Trophoblast cell (in vitro differentiated cells and primary cell): ENCODE results near the gene CLIP2.

ENCODE experiments used
- DNase-seq, 2 donors: peaks; one replicate each; pipeline ENCODE4 v3.0.0-alpha.2; 2016
- H2AFZ ChIP-seq: 2 replicates; pipeline ENCODE4 v1.6.1; 2013; ENCODE audit warnings: low read length, moderate library complexity, mild to moderate bottlenecking; ENCODE audit not compliant: insufficient read depth, poor library complexity
- H2AK5ac ChIP-seq: 2 replicates; pipeline ENCODE4 v1.6.1; 2013; ENCODE audit warnings: mild to moderate bottlenecking, low read length
- H2BK120ac ChIP-seq: 2 replicates; pipeline ENCODE4 v1.6.1; 2013; ENCODE audit warnings: low read length, mild to moderate bottlenecking, moderate library complexity; ENCODE audit not compliant: insufficient read depth, poor library complexity
- H2BK12ac ChIP-seq: 2 replicates; pipeline ENCODE4 v1.6.1; 2013; ENCODE audit warnings: mild to moderate bottlenecking, low read length, moderate library complexity
- H2BK5ac ChIP-seq: 2 replicates; pipeline ENCODE4 v1.6.1; 2013; ENCODE audit warnings: low read length, low read depth, moderate library complexity, mild to moderate bottlenecking; ENCODE audit not compliant: poor library complexity
- H3K14ac ChIP-seq: 2 replicates; pipeline ENCODE4 v1.6.1; 2013; ENCODE audit warnings: mild to moderate bottlenecking, low read length
- H3K18ac ChIP-seq: 2 replicates; pipeline ENCODE4 v1.6.1; 2013; ENCODE audit warnings: mild to moderate bottlenecking, low read length
- H3K23ac ChIP-seq: 2 replicates; pipeline ENCODE4 v1.6.1; 2013; ENCODE audit warnings: low read length
- H3K27ac ChIP-seq: 2 replicates; pipeline ENCODE4 v1.5.1; 2013; ENCODE audit warnings: low read depth, mild to moderate bottlenecking, inconsistent platforms, low read length, moderate library complexity
- H3K27me3 ChIP-seq: 2 replicates; pipeline ENCODE4 v1.6.1; 2013; ENCODE audit warnings: inconsistent platforms, mild to moderate bottlenecking, low read length, moderate library complexity; ENCODE audit not compliant: insufficient read depth
- H3K36me3 ChIP-seq, 2 experiments: 1 replicate in 1 of 2; 2 replicates in 1 of 2; pipeline ENCODE4 v1.6.1; 2013; ENCODE audit warnings: low read length in 2 of 2, mild to moderate bottlenecking in 2 of 2, moderate library complexity in 1 of 2; ENCODE audit not compliant: insufficient read depth in 2 of 2, control insufficient read depth in 1 of 2
- H3K4ac ChIP-seq: 2 replicates; pipeline ENCODE4 v1.6.1; 2013; ENCODE audit warnings: low read depth, mild to moderate bottlenecking, low read length, moderate library complexity
- H3K4me1 ChIP-seq, 2 experiments: 1 replicate in 1 of 2; 2 replicates in 1 of 2; pipeline ENCODE4 v1.6.1; 2013; ENCODE audit warnings: low read length in 2 of 2, mild to moderate bottlenecking in 2 of 2, moderate library complexity in 1 of 2; ENCODE audit not compliant: insufficient read depth in 2 of 2, control insufficient read depth in 1 of 2
- H3K4me2 ChIP-seq: 2 replicates; pipeline ENCODE4 v1.6.1; 2013; ENCODE audit warnings: inconsistent platforms, mild to moderate bottlenecking, low read length, moderate library complexity
- H3K4me3 ChIP-seq: 2 replicates; pipeline ENCODE4 v1.5.1; 2013; ENCODE audit warnings: mild to moderate bottlenecking, low read depth, low read length, inconsistent platforms
- H3K79me1 ChIP-seq: one replicate; pipeline ENCODE4 v1.6.1; 2013; ENCODE audit warnings: low read length
- H3K79me2 ChIP-seq: 2 replicates; pipeline ENCODE4 v1.6.1; 2013; ENCODE audit warnings: low read length, mild to moderate bottlenecking; ENCODE audit not compliant: control insufficient read depth, insufficient read depth, poor library complexity
- H3K9ac ChIP-seq: 2 replicates; pipeline ENCODE4 v1.6.1; 2013; ENCODE audit warnings: mild to moderate bottlenecking, low read length
- H3K9me3 ChIP-seq: 2 replicates; pipeline ENCODE4 v1.6.1; 2013; ENCODE audit warnings: low read depth, mild to moderate bottlenecking, control low read depth, inconsistent platforms, low read length; ENCODE audit not compliant: insufficient read depth
- H4K12ac ChIP-seq: 2 replicates; pipeline ENCODE4 v1.6.1; 2013; ENCODE audit warnings: low read depth, mild to moderate bottlenecking, low read length, moderate library complexity
- H4K8ac ChIP-seq: 2 replicates; pipeline ENCODE4 v1.6.1; 2013; ENCODE audit warnings: low read depth, mild to moderate bottlenecking, low read length, moderate library complexity
- H4K91ac ChIP-seq: one replicate; pipeline ENCODE4 v1.6.1; 2013; ENCODE audit warnings: low read depth, mild to moderate bottlenecking, low read length, moderate library complexity
- WGBS: extraction: QIAGEN DNeasy Blood & Tissue Kit; methylation state at CpG from one replicate; pipeline ENCODE4 v1.1.7; 2013; ENCODE audit warnings: missing lambda C conversion rate; ENCODE audit not compliant: insufficient read length, insufficient coverage; ENCODE audit errors: extremely low coverage; 5-methylcytosine and 5-hydroxymethylcytosine counted together

Gene CLIP2

GRCh38 chr7:74272305-74273038, 16.7 kb upstream of the CLIP2 start:
- H2AFZ ChIP-seq = no peak overlapping the region
- no peak overlapping the region for H4K12ac ChIP-seq
- no peak overlapping the region for H3K4me3 ChIP-seq
- H3K23ac ChIP-seq = no peak overlapping the region
- peak overlapping the region; percentile 53 for H4K91ac ChIP-seq
- H2AK5ac ChIP-seq = no peak overlapping the region
- no peak overlapping the region for H3K4ac ChIP-seq
- peak overlapping the region; percentile 59 for H4K8ac ChIP-seq
- no peaks in the 10 kb centered on the region for H3K36me3 ChIP-seq
- no peak overlapping the region for H3K4me2 ChIP-seq
- H3K9ac ChIP-seq = no peak overlapping the region
- H3K27me3 ChIP-seq = no peaks in the 10 kb centered on the region
- H3K79me2 ChIP-seq = no peaks in the 10 kb centered on the region
- peak overlapping the region; percentile 10 for H2BK5ac ChIP-seq
- no peaks in the 10 kb centered on the region for H3K9me3 ChIP-seq
- peak overlapping the region; percentile 66 for H3K27ac ChIP-seq
- DNase-seq = peak; percentile 62 to 76
- H2BK12ac ChIP-seq = peak overlapping the region; percentile 74
- H3K4me1 ChIP-seq = peaks cover 10 to 11% of the 10 kb centered on the region in 2 experiments
- H3K18ac ChIP-seq = peak overlapping the region; percentile 23
- H3K14ac ChIP-seq = no peak overlapping the region
- peak overlapping the region; percentile 28 for H2BK120ac ChIP-seq
- WGBS = no CpG with 5 or more reads among the region's 10 CpGs
- H3K79me1 ChIP-seq = peaks cover 6% of the 10 kb centered on the region

- WGBS = no CpG with 5 or more reads among the region's 6 CpGs
- peak overlapping the region; percentile 0 for H2BK12ac ChIP-seq
Measured at GRCh38 chr7:74275401-74275881, 13.8 kb upstream of the CLIP2 start.

GRCh38 chr7:74277636-74278035, 11.6 kb upstream of the CLIP2 start:
- H3K27ac ChIP-seq = no peak overlapping the region
- no peak overlapping the region for H2AFZ ChIP-seq
- no peak overlapping the region for H2BK120ac ChIP-seq
- H3K9me3 ChIP-seq = peaks cover 2% of the 10 kb centered on the region
- DNase-seq = peak; percentile 50 to 67
- no peak overlapping the region for H4K8ac ChIP-seq
- no peak overlapping the region for H2AK5ac ChIP-seq
- H4K91ac ChIP-seq = no peak overlapping the region
- H3K27me3 ChIP-seq = no peaks in the 10 kb centered on the region
- no peak overlapping the region for H2BK5ac ChIP-seq
- no peak overlapping the region for H4K12ac ChIP-seq
- no peak overlapping the region for H3K23ac ChIP-seq
- peaks cover 8% of the 10 kb centered on the region for H3K79me1 ChIP-seq
- H3K4me1 ChIP-seq = peaks cover 15 to 16% of the 10 kb centered on the region in 2 experiments
- no peak overlapping the region for H3K4me3 ChIP-seq
- no peak overlapping the region for H3K4ac ChIP-seq
- no peaks in the 10 kb centered on the region for H3K79me2 ChIP-seq
- no peaks in the 10 kb centered on the region for H3K36me3 ChIP-seq
- H3K9ac ChIP-seq = no peak overlapping the region
- H2BK12ac ChIP-seq = peak overlapping the region; percentile 11
- WGBS = no CpG with 5 or more reads among the region's 4 CpGs
- H3K4me2 ChIP-seq = no peak overlapping the region
- no peak overlapping the region for H3K14ac ChIP-seq
- no peak overlapping the region for H3K18ac ChIP-seq

More at GRCh38 chr7:74275401-74275881, 13.8 kb upstream of the CLIP2 start:
- Histone ChIP-seq H3K9ac (no peak overlapping the region), H3K23ac (no peak overlapping the region), H2AFZ (no peak overlapping the region), H3K27ac (no peak overlapping the region), H3K4ac (no peak overlapping the region), H2BK5ac (no peak overlapping the region), H2AK5ac (no peak overlapping the region), H3K9me3 (no peaks in the 10 kb centered on the region), H3K36me3 (no peaks in the 10 kb centered on the region), H3K79me1 (peaks cover 14% of the 10 kb centered on the region), H4K8ac (no peak overlapping the region), H4K91ac (no peak overlapping the region), H3K4me1 (peaks cover 20 to 25% of the 10 kb centered on the region in 2 experiments), H3K27me3 (no peaks in the 10 kb centered on the region), H3K4me2 (no peak overlapping the region), H3K4me3 (no peak overlapping the region), H4K12ac (no peak overlapping the region), H3K18ac (no peak overlapping the region), H3K79me2 (no peaks in the 10 kb centered on the region), H3K14ac (no peak overlapping the region), H2BK120ac (no peak overlapping the region)
- DNase-seq = peak in 1 of 2 donors; percentile 49

- no peak overlapping the region for H3K4ac ChIP-seq
- no peaks in the 10 kb centered on the region for H3K27me3 ChIP-seq
- peaks cover 15 to 16% of the 10 kb centered on the region in 2 experiments for H3K4me1 ChIP-seq
- no peaks in the 10 kb centered on the region for H3K79me2 ChIP-seq
- H3K23ac ChIP-seq = no peak overlapping the region
- no peak overlapping the region for H3K4me2 ChIP-seq
- H3K4me3 ChIP-seq = no peak overlapping the region
- no peak overlapping the region for H2AFZ ChIP-seq
- H2BK12ac ChIP-seq = no peak overlapping the region
- no peak overlapping the region for H2BK120ac ChIP-seq
- H2AK5ac ChIP-seq = no peak overlapping the region
- no peak overlapping the region for H3K18ac ChIP-seq
- no CpG with 5 or more reads among the region's 8 CpGs for WGBS
- peak in 1 of 2 donors; percentile 18 for DNase-seq
- peaks cover 8% of the 10 kb centered on the region for H3K79me1 ChIP-seq
- H4K12ac ChIP-seq = no peak overlapping the region
- H3K36me3 ChIP-seq = no peaks in the 10 kb centered on the region
- H3K9ac ChIP-seq = no peak overlapping the region
- no peak overlapping the region for H2BK5ac ChIP-seq
- H3K14ac ChIP-seq = no peak overlapping the region
- no peak overlapping the region for H4K8ac ChIP-seq
- peaks cover 2% of the 10 kb centered on the region for H3K9me3 ChIP-seq
- H3K27ac ChIP-seq = no peak overlapping the region
- H4K91ac ChIP-seq = no peak overlapping the region
Measured at GRCh38 chr7:74280985-74281384, 8.2 kb upstream of the CLIP2 start.
